ENCODE measurements around the gene RNF186.

The RNF186 gene

DNA sequence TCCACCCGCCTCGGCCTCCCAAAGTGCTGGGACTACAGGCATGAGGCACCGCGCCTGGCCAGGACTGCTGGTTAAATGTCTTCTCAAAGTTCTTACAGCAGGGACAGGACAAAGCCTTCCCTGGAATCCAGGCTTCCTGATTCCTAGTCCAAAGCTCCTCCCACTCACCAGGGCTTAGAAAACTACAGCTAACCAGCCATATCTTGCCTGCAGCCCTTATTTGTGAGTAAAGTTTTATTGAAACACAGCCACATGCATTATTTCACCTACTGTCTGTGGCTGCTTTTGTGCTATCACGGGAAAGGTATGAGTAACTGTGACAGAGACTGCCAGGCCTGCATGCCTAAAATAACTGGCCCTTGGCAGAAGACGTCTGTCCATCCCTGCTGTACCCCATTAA lies 39.8 kb downstream of the RNF186 start:
- Histone ChIP-seq H3K4me1 (ENCODE audit: low read length) (no peaks in the 10 kb centered on the region), H2AFZ (ENCODE audit: low read length) (no peak overlapping the region), H3K79me2 (ENCODE audit: low read length) (no peaks in the 10 kb centered on the region), H4K20me1 (ENCODE audit: insufficient read depth, low read length) (no peaks in the 10 kb centered on the region), H3K27me3 (replicated peaks; ENCODE audit: insufficient read depth, low read length) (no peaks in the 10 kb centered on the region), H3K9ac (ENCODE audit: low read length) (no peak overlapping the region), H3K9me3 (replicated peaks; ENCODE audit: insufficient read depth, low read length) (no peaks in the 10 kb centered on the region), H3K4me2 (ENCODE audit: low read depth, low read length) (no peak overlapping the region), H3K27ac (ENCODE audit: low read length) (no peak overlapping the region), H3K9me2 (replicated peaks; ENCODE audit: insufficient read depth, low read length) (no peaks in the 10 kb centered on the region), H3F3A (ENCODE audit: insufficient read depth, low read length) (no peaks in the 10 kb centered on the region), H3K4me3 (ENCODE audit: low read length) (no peak overlapping the region), H3K36me3 (replicated peaks; ENCODE audit: insufficient read depth, low read length) (no peaks in the 10 kb centered on the region; the same call in 1 of the 2 replicates)
- no peak for TF ChIP-seq EZH2phosphoT487 (IDR thresholded peaks at IDR 0.05; ENCODE audit: low read length)
- TF ChIP-seq, protein P1, sequence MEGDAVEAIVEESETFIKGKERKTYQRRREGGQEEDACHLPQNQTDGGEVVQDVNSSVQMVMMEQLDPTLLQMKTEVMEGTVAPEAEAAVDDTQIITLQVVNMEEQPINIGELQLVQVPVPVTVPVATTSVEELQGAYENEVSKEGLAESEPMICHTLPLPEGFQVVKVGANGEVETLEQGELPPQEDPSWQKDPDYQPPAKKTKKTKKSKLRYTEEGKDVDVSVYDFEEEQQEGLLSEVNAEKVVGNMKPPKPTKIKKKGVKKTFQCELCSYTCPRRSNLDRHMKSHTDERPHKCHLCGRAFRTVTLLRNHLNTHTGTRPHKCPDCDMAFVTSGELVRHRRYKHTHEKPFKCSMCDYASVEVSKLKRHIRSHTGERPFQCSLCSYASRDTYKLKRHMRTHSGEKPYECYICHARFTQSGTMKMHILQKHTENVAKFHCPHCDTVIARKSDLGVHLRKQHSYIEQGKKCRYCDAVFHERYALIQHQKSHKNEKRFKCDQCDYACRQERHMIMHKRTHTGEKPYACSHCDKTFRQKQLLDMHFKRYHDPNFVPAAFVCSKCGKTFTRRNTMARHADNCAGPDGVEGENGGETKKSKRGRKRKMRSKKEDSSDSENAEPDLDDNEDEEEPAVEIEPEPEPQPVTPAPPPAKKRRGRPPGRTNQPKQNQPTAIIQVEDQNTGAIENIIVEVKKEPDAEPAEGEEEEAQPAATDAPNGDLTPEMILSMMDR (IDR thresholded peaks at IDR 0.05; ENCODE audit: low read length), result no peak
- TF ChIP-seq EZH2 (optimal IDR thresholded peaks at IDR 0.05; ENCODE audit: low read depth, low read length), result no peak
- no peak for DNase-seq

DNA sequence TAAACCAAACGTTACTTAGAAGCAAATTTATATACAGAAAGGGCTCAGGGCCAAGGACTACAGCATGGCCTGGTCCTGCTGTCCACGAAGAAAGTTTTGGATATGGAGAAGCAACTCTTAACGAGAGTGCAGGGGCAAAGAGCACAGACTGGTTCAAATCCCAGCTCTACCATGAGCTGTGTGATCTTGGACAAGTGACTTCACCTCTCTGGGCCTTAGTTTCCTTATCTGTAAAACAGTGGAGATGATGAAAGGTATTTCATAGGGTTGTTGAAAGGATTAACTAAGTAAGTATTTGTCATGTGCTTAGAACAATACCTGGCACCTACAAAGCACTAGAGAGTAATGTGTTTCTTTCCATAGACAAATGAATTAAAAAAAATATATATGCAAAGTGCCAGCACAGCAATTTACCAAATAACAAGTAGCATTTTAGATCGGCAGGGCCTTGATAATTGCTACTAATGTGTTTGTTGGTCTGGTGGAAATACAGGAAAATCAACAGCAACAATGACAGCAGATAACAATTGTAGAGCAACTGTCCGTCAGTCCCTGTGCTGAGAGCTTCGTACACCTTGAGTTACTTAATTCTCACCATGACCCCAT lies 40.8 kb downstream of the RNF186 start:
- Histone ChIP-seq H2AFZ (ENCODE audit: low read length) (no peak overlapping the region), H3K4me1 (ENCODE audit: low read length) (no peaks in the 10 kb centered on the region), H3K36me3 (replicated peaks; ENCODE audit: insufficient read depth, low read length) (no peaks in the 10 kb centered on the region), H3K4me3 (ENCODE audit: low read length) (no peak overlapping the region), H3F3A (ENCODE audit: insufficient read depth, low read length) (no peaks in the 10 kb centered on the region), H4K20me1 (ENCODE audit: insufficient read depth, low read length) (no peaks in the 10 kb centered on the region), H3K79me2 (ENCODE audit: low read length) (no peaks in the 10 kb centered on the region), H3K9me2 (replicated peaks; ENCODE audit: insufficient read depth, low read length) (no peaks in the 10 kb centered on the region), H3K9ac (ENCODE audit: low read length) (no peak overlapping the region), H3K4me2 (ENCODE audit: low read depth, low read length) (no peak overlapping the region), H3K27me3 (replicated peaks; ENCODE audit: insufficient read depth, low read length) (no peaks in the 10 kb centered on the region), H3K9me3 (replicated peaks; ENCODE audit: insufficient read depth, low read length) (no peaks in the 10 kb centered on the region), H3K27ac (ENCODE audit: low read length) (no peak overlapping the region)
- TF ChIP-seq EZH2phosphoT487 (IDR thresholded peaks at IDR 0.05; ENCODE audit: low read length), result no peak
- TF ChIP-seq, protein P1 (IDR thresholded peaks at IDR 0.05; ENCODE audit: low read length), result no peak
- no peak for TF ChIP-seq EZH2 (optimal IDR thresholded peaks at IDR 0.05; ENCODE audit: low read depth, low read length)
- no peak for DNase-seq

DNA sequence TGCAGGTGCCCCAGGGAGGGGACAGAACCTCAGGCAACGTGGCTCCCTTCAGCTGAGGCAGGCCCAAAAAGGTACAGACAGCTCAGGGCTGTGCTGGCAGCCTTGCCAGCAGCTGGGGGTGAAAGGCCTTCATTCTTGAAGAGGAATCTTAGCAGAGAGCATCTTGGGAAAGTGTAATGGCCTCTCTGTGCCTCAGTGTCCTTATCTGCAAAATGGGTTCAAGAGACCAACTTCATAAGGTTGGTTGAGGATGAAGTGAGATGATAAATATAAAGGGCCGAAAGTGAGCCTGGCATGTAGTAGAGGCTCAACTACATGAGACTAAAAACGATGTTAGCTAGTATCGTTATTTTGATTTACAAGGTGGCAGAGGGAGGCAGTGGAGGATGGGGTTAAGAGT lies 41.6 kb downstream of the RNF186 start:
- Histone ChIP-seq H3K9ac (ENCODE audit: low read length) (no peak overlapping the region), H3K27me3 (replicated peaks; ENCODE audit: insufficient read depth, low read length) (no peaks in the 10 kb centered on the region), H2AFZ (ENCODE audit: low read length) (no peak overlapping the region), H3F3A (ENCODE audit: insufficient read depth, low read length) (no peaks in the 10 kb centered on the region), H3K4me3 (ENCODE audit: low read length) (no peak overlapping the region), H3K27ac (ENCODE audit: low read length) (no peak overlapping the region), H3K4me2 (ENCODE audit: low read depth, low read length) (no peak overlapping the region), H3K9me3 (replicated peaks; ENCODE audit: insufficient read depth, low read length) (no peaks in the 10 kb centered on the region), H3K4me1 (ENCODE audit: low read length) (no peaks in the 10 kb centered on the region), H3K9me2 (replicated peaks; ENCODE audit: insufficient read depth, low read length) (no peaks in the 10 kb centered on the region), H4K20me1 (ENCODE audit: insufficient read depth, low read length) (no peaks in the 10 kb centered on the region), H3K36me3 (replicated peaks; ENCODE audit: insufficient read depth, low read length) (no peaks in the 10 kb centered on the region), H3K79me2 (ENCODE audit: low read length) (no peaks in the 10 kb centered on the region)
- TF ChIP-seq, protein P1 (IDR thresholded peaks at IDR 0.05; ENCODE audit: low read length), result no peak
- TF ChIP-seq EZH2 (optimal IDR thresholded peaks at IDR 0.05; ENCODE audit: low read depth, low read length) (no peak), EZH2phosphoT487 (IDR thresholded peaks at IDR 0.05; ENCODE audit: low read length) (no peak)
- no peak for DNase-seq
